Heart left ventricle (tissue), 11 donors: ENCODE results near the gene BUB1B. TPM values are rescaled to one million over a fixed set of nuclear protein-coding genes. Genes with fewer than 3 reads are reported as not detected.

ENCODE experiments used
- polyA plus RNA-seq, 2 donors: library from polyadenylated mRNA; stranded (reverse); fragments of 200-250 nt; gene quantifications; one replicate each; pipeline ENCODE4 v1.2.3, GENCODE V29; 2013
- total RNA-seq, 9 donors: library from RNA; depleted of rRNA in 2 of 9; stranded (reverse); fragments of >200 nt in 2 of 9; fragmentation: NEBNext Ultra II Directional in 3 of 9; extraction: Animal tissue kit (Norgen Biotek cat#: 25700) in 3 of 9; gene quantifications; one replicate each; pipeline versions ENCODE4 v1.1.0 to v1.2.4, GENCODE V29; 2016 to 2023
- donor health status: ischemic (EF 13 %, LVEDD 7.1; RV severe dilation, severe dysfunction).
- donor health status: healthy with polysubstance abuse.
- donor health status: DM: no; HTN: yes; CAD: no.
- donor health status: DM: no; HTN: no; CAD: no.
- donor health status: ischemic (EF 25% LVEDD 5.7; RV mildly dilated, moderate dysfunction).
- donor health status: healthy.
- donor health status: DM: yes; HTN: yes; CAD: no.
- donor health status: PGD.
- donor health status: nonischemic (EF 23%, LVEDD 6.1; RV moderate dilation, normal function).

The BUB1B gene
- total and polyA plus RNA-seq, 11 donors: 0.11 to 6.4 (median 0.76) TPM; not detected in 1

Other genes with a start within 250 kb of the BUB1B start
- 1 to 10 TPM; 1.2 to 4.3 (median 2.1) TPM for gene GPR176, start 240.8 kb upstream of the BUB1B start, total RNA-seq
- gene GPR176, start 240.8 kb upstream of the BUB1B start, polyA plus RNA-seq: 1 to 10 TPM; 1.1 to 2.6 TPM
- 10 to 100 TPM; 16.9 to 44.8 (median 23.0) TPM for gene EIF2AK4, start 227.0 kb upstream of the BUB1B start, total RNA-seq
- gene EIF2AK4, start 227.0 kb upstream of the BUB1B start, polyA plus RNA-seq: 10 to 100 TPM; 19.8 to 40.7 TPM
- gene SRP14, start 121.9 kb upstream of the BUB1B start, total RNA-seq: 100 to 1,000 TPM; 189 to 446 (median 218) TPM
- gene SRP14, start 121.9 kb upstream of the BUB1B start, polyA plus RNA-seq: 100 to 1,000 TPM; 379 to 702 TPM
- 10 to 100 TPM in 2 of 9 donors, 1 to 10 TPM in 7; 1.2 to 12.9 (median 3.5) TPM for gene BMF, start 52.2 kb upstream of the BUB1B start, total RNA-seq
- 1 to 10 TPM; 2.5 to 2.9 TPM for gene BMF, start 52.2 kb upstream of the BUB1B start, polyA plus RNA-seq
- 10 to 100 TPM in 2 of 9 donors, 1 to 10 TPM in 7; 5.0 to 17.4 (median 8.0) TPM for gene PAK6, start 78.0 kb downstream of the BUB1B start, total RNA-seq
- 1 to 10 TPM in 1 of 2 donors, under 1 TPM in 1; 0.93 to 3.8 TPM for gene PAK6, start 78.0 kb downstream of the BUB1B start, polyA plus RNA-seq
- gene ANKRD63, start 122.0 kb downstream of the BUB1B start, total RNA-seq: under 1 TPM in 5 of 9 donors, not detected in 4; 0.27 to 0.57 (median 0.45) TPM
- gene ANKRD63, start 122.0 kb downstream of the BUB1B start, polyA plus RNA-seq: not detected
- gene PLCB2, start 146.9 kb downstream of the BUB1B start, total RNA-seq: 10 to 100 TPM in 2 of 9 donors, 1 to 10 TPM in 7; 1.6 to 46.2 (median 4.8) TPM
- 1 to 10 TPM; 3.5 to 7.7 TPM for gene PLCB2, start 146.9 kb downstream of the BUB1B start, polyA plus RNA-seq
- 10 to 100 TPM; 28.6 to 92.7 (median 40.1) TPM for gene INAFM2, start 162.6 kb downstream of the BUB1B start, total RNA-seq
- 10 to 100 TPM; 27.9 to 34.8 TPM for gene INAFM2, start 162.6 kb downstream of the BUB1B start, polyA plus RNA-seq
- gene CCDC9B, start 179.9 kb downstream of the BUB1B start, total RNA-seq: 100 to 1,000 TPM in 7 of 9 donors, 10 to 100 TPM in 2; 54.1 to 165 (median 119) TPM
- gene CCDC9B, start 179.9 kb downstream of the BUB1B start, polyA plus RNA-seq: 100 to 1,000 TPM in 1 of 2 donors, 10 to 100 TPM in 1; 38.0 to 121 TPM
- gene PHGR1, start 190.0 kb downstream of the BUB1B start, total RNA-seq: not detected
- gene PHGR1, start 190.0 kb downstream of the BUB1B start, polyA plus RNA-seq: 1 to 10 TPM in 1 of 2 donors, under 1 TPM in 1; 0.71 to 1.4 TPM
- 1 to 10 TPM in 2 of 9 donors, under 1 TPM in 7; 0.13 to 1.1 (median 0.40) TPM for gene DISP2, start 197.2 kb downstream of the BUB1B start, total RNA-seq
- gene DISP2, start 197.2 kb downstream of the BUB1B start, polyA plus RNA-seq: 1 to 10 TPM in 1 of 2 donors, under 1 TPM in 1; 0.10 to 1.8 TPM
- 10 to 100 TPM in 4 of 9 donors, 1 to 10 TPM in 5; 8.9 to 20.1 (median 9.9) TPM for gene KNSTRN, start 221.7 kb downstream of the BUB1B start, total RNA-seq
- gene KNSTRN, start 221.7 kb downstream of the BUB1B start, polyA plus RNA-seq: 10 to 100 TPM in 1 of 2 donors, 1 to 10 TPM in 1; 8.0 to 16.7 TPM
- 100 to 1,000 TPM in 4 of 9 donors, 10 to 100 TPM in 5; 72.1 to 130 (median 99.8) TPM for gene IVD, start 244.7 kb downstream of the BUB1B start, total RNA-seq
- gene IVD, start 244.7 kb downstream of the BUB1B start, polyA plus RNA-seq: 10 to 100 TPM; 52.9 to 56.2 TPM